GM08714 (cell line): ENCODE measurements around the gene PC.

Experiments used
- H3K4me3 ChIP-seq: fragments of 200-500 bp; sonication (Bioruptor generic); 2 replicates; pipeline ENCODE4 v1.5.1; 2014; ENCODE audit warnings: mild to moderate bottlenecking, low read length, inconsistent platforms
- ZNF274 ChIP-seq: IDR thresholded peaks from 2 replicates; pipeline ENCODE4 v1.6.1; 2012; ENCODE audit warnings: mild to moderate bottlenecking, low read depth, low read length

The PC gene

DNA sequence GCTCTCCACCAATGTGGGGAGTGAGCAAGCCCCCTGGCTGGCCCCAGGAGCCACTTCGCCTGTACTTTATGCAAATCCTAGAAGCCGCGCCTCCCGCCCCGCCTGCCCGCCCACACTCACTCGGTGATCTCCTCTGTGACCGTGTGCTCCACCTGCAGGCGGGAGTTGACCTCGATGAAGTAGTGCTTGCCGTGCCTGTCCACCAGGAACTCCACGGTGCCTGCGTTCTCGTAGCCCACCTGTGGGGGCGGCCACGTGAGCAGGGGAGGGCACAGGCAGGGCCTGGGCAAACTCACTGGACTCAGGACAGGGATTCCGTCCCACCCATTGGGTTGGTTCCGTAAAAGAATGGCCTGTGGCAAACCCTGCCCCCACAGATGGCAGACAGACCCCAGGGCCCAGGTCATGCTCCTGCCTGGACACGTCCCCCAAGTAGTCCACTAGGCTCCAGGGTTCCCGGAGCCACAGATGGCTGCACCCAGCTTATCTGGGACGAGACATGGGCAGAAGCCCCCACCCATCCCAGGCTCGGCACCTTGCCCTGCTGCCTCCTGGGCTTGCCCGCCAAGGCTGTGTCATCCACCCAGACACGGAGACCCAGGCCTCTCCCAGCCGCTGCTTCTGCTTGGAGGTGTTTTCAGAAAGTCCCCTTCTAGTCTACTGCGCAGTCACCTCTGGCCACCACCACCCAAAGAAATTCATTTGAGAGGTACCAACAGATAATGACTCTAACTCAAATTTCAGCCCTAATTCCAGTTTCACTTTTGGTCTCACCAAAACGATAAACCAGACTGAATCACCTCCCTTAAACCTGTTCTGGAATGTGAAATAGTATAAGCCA lies 89.2 kb downstream of the PC start:
- TF ChIP-seq ZNF274: no peak
- H3K4me3 ChIP-seq: no peak overlapping the region

DNA sequence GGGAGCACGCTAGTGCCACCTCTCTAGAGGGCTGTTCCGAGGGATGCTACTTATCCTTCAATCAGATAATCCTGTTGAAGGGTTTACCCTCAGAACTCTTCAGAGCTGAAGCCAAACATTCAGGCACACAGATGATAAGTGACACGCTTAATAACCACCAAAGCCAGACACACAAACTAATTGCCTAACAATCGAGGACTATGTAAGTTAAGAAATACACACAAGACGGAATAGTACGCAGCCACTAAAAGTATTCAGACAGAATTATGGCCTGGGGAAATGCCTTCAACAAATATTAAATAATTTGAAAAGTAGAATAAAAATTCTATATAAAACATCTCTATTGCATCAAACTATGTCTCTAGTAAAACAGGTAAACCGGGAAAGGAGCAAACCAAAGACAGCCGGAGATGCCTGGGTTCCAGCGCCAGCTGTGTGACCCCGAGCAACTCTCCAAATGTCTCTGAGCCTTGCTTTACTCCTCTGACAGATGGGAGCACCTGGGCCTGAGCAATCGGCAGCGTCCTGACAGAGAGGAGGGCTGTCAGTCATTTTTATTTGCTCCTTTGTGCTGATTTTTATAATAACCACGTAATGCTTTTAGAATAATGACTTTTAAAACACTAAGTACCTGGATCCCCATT lies 90.0 kb downstream of the PC start:
- no peak for TF ChIP-seq ZNF274
- H3K4me3 ChIP-seq: no peak overlapping the region

DNA sequence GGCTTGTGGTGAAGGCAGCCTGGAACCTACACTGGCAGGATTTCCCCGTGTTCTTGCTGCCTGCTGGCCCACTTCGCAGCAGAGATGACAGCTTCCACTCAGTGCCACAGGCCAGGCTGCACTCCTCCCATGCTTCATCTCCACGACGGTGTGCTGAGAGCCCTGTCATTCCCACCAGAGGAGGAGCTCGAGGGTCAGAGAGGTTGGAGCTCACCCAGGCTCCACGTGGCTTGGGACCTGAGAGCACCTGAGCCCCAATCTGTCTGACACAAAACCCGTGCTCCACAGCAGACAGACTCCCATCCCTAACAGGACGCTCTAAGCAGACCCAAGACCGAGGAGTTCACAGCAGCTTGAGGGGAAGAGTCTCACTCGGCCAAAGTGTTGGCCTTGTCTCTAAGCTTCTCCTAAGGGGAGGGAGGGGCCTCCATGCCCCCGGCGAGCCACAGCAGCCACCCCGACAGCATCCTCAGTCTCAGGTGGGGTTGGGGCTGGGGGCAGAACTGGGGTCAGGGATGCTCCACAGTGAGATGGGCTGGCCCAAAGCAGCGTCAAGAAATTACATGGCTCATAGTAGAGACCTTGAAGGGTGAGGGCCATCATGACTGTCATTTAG lies 90.7 kb downstream of the PC start:
- H3K4me3 ChIP-seq: no peak overlapping the region
- TF ChIP-seq ZNF274: no peak

DNA sequence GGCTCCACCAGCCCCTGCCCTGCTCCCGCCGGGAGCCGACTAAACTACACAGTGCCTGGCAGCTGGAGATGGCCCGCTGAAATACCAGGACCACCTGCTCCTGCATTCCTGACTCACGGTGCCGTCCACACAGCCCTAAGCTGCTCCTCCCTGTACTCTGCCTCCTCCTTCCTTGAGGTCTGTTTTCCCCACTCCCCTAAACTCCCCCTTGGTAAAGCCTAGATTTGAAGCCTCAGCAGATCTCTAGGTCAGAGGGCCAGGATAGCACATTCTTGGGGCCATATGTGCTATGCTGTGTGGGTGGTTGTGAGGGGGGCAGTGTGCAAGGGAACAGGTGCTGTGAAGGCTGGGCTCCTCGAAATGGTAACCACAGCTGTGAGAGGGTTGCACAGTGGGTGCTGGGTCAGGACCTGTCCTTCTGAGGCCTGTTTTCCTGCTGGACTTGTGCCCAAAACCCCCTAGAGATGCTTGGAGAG lies 91.6 kb downstream of the PC start:
- TF ChIP-seq ZNF274: no peak
- no peak overlapping the region for H3K4me3 ChIP-seq

DNA sequence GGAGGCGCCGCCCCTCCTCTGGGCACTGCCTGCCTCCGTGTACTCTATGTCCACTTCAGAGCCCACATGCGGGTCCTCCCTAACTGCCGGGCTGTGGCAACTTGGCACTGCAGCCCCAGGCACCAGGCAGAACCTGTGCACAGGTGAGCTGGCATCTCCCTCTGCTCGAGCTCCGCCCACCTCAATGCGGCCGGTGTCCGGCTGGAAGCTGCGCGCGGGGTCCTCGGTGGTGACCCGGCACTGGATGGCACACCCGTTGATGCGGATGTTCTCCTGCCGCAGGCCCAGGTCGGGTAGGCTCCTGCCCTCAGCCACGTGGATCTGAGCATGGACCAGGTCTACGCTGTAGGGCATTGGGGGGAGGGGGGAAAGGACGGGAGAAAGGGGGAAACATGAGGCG lies 92.2 kb downstream of the PC start:
- H3K4me3 ChIP-seq: no peak overlapping the region
- TF ChIP-seq ZNF274: no peak

DNA sequence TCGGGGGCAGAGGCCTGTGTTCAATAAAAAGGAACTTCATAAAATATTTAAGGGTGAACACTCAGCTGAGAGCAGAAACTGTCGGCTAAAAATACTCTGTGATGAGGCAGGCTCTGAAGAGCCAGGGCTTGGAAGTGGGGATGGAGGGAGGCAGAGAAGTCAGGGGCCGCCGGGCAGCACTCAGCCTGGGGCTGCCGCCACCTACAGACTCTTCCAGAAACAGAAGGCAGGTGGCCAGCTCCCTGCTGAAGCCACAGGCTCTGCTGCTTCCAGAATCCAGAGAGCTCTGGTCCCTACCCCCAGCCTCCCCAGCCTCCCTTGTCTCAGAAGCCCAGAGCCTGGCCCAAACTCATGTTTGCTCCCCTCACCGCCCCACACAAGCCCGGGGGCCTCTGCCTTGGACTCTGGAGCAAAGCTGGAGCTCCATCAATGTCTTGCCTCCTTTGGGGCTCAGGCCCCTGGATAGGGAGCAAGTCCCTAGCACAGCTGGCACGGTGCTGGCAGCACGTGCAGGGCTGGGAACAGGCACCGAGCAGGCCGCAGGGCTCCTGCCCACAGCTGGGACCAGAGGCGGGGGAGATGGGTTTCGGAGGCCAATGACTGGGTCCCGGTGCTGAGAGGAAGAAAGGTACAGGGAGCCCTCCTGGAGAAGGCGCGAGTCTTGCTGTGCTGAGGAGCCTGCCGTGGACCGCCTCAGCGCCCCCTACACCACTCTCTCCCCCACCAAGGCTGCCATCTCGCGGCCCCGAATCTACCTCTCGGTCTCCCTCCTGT lies 93.1 kb downstream of the PC start:
- no peak overlapping the region for H3K4me3 ChIP-seq

DNA sequence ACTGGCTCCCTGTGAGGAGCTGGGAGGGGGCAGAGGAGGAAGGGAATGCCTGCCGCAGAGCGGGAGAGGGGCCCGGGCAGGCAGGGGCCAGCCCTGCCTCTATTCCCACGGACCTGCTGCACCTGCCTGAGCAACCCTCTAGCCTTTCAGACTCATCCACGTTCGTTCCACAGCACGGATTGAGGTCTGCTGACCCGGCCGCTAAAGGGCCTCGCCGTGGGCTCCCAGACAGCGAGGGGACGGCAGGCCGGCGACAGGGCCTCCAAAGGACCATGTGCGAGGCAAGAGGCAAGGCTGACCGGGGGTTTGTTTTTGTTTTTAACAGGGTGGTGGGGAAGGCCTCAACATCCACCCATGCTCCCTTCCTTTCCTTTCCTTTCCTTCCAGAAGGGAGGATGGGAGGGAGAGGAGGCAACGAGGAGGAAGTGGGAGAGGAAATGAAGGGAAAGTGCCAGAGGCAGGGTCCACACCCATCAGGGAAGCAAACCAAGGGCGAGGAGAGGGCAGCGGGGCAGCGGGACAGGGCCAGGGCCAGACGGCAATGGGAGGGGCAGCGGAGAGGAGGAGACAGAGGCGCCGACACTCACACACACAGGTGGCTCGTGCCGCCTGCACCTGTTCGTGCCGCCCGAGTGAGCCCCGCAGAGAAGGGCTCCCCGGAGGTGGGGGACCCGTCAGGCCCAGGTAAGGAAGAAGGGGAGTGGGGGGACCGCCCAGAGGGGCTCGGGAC lies 93.8 kb downstream of the PC start:
- no peak for TF ChIP-seq ZNF274
- H3K4me3 ChIP-seq: no peak overlapping the region

More for the DNA sequence above, 93.1 kb downstream of the PC start:
- TF ChIP-seq ZNF274: no peak

DNA sequence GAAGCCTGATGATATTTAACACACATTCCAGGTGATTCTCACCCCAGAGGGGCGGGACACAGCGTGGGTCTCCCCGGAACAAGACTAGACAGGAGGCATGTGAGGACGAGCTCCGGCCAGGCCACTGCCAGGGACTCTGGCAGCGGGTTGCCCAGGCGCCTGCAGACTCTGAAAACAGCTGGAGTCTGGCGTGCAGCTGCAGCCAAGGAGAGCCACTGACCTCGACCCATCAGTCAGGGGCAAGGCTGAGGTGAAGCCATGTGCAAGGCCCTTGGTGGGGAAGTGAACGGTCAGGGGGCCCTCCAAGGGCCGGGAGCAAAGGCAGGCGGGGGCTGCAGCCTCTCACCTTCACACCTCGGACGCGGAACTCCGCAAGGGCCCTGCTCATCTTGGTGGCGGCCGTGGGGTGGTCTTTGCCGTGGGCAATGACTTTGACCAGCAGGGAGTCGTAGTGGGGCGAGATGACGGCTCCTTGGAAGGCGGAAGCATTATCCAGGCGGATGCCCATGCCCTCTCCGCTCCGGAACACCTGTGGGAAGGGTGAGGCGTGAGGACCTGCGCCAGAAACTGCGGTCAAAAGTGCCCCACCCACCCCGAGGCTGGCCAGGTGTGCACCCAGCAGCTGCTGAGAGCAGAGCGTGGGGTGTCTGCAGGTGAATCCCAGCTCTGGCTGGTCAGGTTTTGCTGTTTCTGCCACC lies 94.6 kb downstream of the PC start:
- H3K4me3 ChIP-seq: no peak overlapping the region
- no peak for TF ChIP-seq ZNF274

DNA sequence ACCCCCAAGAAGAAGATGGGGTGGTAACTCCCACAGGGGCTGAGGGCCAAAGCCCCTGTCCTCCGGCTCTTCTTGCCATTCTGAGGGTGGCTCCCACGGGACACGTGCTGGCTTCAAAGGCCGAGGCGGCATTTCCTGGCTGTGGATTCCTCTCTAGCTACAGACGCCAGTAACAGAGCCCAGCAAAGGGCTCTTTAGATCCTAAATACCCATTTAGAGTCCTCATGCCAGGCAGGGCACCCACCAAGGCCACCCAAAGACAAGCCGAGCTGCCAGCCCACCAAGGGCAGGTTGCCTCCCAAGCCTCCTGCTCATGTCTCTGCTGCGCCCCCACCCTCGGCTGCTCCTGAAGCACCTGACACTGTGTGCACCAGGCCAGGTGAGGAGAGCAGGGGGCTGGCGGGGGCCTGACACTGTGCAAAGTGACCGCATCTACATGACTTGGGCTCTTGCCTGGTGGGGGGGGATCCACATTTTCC lies 95.6 kb downstream of the PC start:
- TF ChIP-seq ZNF274: no peak
- H3K4me3 ChIP-seq: no peak overlapping the region

DNA sequence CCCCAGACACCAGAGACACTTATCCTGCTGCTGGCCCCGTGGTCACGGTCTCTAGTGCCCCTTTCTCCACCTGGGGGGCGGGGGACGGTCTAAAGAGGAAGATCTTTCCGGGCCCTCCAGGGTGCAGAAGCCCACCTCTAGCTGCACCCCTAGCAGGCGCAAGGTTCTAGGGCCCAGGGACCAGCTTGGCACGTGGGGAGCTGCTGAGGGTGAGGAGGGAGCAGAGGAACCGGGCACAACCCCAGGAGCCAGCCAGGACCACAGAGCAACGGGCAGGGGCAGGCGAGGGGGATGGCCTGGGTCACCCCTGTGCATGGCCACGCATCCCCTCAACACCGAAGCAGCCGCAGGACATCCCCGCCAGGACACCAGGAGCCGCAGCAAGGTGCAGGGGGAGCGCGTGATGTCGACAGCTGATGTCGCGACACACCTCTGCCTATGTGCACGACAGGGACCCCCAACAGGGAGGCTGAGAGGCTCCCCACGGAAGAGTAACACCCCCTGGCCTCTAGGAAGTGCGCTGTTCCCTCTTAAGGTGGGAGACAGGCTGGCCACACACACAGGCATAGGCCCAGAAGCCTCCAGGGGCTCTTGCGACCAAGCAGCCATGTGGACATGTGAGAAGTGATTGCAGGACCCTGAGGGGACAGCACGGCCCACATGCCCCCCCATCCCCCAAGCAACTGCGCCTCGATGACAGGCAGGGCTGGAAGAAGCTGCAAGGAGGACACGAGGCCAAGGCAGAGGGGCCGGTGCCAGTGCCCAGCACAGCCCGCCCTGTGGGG lies 96.2 kb downstream of the PC start:
- no peak for TF ChIP-seq ZNF274
- H3K4me3 ChIP-seq: no peak overlapping the region

DNA sequence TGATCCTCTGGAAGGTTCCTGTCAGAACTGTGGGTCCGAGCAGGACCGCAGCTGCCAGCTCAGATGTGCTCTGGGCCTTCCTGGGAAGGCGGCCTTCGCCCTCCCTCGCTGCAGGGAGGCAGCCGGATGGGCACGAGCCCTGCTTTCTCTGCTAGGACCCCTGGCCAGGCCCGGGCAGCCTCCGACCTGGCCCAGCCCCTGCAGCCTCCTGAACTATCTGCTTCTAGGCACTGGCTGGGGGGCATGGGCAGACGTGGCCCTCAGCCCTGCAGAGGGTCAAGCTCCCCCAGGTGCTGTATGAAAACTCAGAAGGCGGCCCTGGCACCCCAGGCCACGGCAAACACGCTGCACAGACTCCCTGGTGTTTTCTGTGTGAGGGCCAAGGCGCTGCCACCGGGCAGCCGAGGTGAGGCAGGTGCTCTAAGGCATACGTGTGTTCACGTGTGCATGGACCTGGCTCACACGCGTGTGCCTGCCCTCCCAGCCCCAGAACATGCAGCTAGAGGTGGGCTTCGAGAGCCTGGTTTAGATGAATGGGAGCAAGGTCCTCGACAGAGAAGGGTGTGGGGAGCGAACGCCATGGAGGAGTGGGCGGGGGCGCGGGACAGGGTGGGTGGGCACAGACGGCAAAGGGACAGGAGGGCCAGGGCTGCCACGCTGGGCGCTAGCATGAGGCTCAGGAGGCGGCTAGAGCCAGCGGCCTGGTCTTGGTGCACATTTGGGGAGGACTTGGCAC lies 97.0 kb downstream of the PC start:
- TF ChIP-seq ZNF274: no peak
- H3K4me3 ChIP-seq: no peak overlapping the region

DNA sequence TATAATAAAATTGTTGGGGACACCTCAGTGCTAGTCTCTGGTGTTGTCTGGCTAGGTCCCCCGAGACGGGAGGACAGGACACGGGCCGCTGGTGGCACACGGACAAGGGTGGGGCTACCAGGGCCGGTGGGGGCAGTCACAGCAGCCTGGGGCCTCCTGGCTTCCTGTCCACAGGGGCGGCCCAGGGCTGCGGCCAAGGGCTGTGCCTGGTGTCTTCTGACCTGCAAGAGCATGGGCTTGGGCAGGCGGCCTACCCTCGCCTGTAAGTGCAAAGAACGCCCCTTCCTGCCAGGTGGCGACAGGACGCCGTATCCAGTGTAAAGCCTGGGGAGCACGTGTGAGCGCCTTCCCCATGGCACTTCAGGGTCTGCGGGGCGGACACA lies 97.7 kb downstream of the PC start:
- no peak overlapping the region for H3K4me3 ChIP-seq
- TF ChIP-seq ZNF274: no peak
